Sigmoid colon (tissue), 4 donors: Measurements from ENCODE around the gene CLRN2.

Source experiments
- CTCF ChIP-seq, 4 experiments: fragments of 450-650 bp in 3 of 4; fragments of 200-600 bp in 1 of 4; IDR thresholded peaks; one replicate each; pipeline ENCODE4 v1.5.1; 2016 to 2019; ENCODE audit warnings: antibody characterized with exemption in 4 of 4, mild to moderate bottlenecking in 3 of 4, moderate library complexity in 2 of 4
- POLR2A ChIP-seq, 2 donors: fragments of 450-650 bp; IDR thresholded peaks; one replicate each; pipeline ENCODE4 v1.6.1; 2016; ENCODE audit warnings: antibody characterized with exemption in 2 of 2, mild to moderate bottlenecking in 2 of 2, moderate library complexity in 2 of 2
- POLR2AphosphoS5 ChIP-seq, 4 donors: sonication (generic); formaldehyde crosslinking; IDR thresholded peaks; one replicate each; pipeline ENCODE4 v1.6.1; 2017; ENCODE audit warnings: antibody characterized with exemption in 4 of 4

DNA sequence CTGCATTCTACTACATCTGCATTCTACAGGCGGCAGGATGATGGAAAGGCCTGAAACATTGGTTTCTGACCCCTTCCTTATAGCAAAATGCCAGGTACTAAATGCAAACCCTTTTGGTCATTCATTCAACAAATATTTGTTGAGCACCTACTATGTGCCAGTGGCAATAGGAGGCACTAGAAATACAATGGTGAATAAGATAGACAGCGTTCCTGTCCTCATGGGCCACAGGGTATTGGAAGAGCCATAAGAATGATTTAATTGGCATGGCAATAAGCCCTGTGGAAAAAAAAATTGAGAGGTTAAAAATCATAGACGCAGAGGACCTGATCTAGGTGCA lies 44.7 kb downstream of the CLRN2 start:
- no peak for TF ChIP-seq POLR2AphosphoS5 (IDR thresholded peaks at IDR 0.05)
- no peak for TF ChIP-seq CTCF (IDR thresholded peaks at IDR 0.05)
- TF ChIP-seq POLR2A (IDR thresholded peaks at IDR 0.05), result no peak
